Ramos (cell line): ENCODE results near the gene CHRNA9.
"Not testable (repeated sequence)": the region's sequence is repeated elsewhere in the genome, so short reads cannot be mapped to it uniquely, and the experiment has no call there.

Source experiments
- in situ Hi-C: fragments of 300-500 bp; cut with MboI; formaldehyde crosslinking; loops from one replicate; pipeline ENCODE4 v1.14.3; 2022; ENCODE audit warnings: low sequenced_read_pairs; ENCODE audit not compliant: unreplicated experiment

The CHRNA9 gene, protein sequence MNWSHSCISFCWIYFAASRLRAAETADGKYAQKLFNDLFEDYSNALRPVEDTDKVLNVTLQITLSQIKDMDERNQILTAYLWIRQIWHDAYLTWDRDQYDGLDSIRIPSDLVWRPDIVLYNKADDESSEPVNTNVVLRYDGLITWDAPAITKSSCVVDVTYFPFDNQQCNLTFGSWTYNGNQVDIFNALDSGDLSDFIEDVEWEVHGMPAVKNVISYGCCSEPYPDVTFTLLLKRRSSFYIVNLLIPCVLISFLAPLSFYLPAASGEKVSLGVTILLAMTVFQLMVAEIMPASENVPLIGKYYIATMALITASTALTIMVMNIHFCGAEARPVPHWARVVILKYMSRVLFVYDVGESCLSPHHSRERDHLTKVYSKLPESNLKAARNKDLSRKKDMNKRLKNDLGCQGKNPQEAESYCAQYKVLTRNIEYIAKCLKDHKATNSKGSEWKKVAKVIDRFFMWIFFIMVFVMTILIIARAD

DNA sequence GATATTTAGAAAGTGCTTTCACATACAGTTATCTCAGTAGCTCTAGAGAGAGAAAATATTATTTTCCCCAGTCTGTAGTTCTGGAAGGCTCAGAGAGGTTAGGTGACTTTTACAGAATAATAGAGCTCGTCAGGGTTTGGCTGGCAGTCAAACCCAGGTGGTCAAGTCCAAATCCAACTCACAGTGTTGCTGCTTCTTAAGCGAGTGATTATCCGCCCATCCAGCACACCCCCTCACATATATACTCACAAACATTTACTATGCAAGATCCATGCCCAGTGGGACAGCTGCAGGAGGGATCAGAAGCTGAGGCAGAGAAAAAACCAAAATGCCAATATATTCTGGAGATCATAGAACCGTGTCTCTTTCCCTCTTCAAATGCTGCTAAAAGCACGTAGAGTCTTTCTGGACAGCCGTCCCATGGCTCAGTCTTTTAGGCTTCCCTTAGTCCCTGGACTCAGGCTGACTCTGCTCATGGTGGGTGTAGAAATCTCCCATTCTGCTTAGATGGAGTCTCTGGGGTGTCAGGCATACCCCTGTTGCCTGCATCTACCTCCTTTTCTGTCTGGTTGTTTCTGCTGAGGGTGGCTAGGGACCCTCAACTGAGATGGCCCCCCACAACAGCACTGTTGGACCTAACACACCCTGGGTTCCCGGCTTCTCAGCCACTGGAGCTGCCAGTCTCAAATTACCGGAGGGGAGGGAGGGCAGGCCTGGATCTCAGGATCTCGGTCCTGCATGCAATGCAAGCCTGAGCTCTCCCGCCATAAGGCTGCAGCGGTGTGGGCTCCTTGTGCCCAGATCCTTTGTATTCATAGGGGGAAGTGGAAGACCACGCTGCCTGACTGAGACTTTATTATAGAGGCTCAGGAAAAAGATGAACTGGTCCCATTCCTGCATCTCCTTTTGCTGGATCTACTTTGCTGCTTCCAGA is at the start of gene CHRNA9:
CHRNA9 (plus strand) TSS at position 743 of the 934 bp plus-strand sequence; CDS start at position 878, 135 bp downstream.
- in situ Hi-C loops = loop anchor here (25.0 kb wide), 1 partner anchor 648 kb away; the partner anchor contains the start of gene UBE2K

DNA sequence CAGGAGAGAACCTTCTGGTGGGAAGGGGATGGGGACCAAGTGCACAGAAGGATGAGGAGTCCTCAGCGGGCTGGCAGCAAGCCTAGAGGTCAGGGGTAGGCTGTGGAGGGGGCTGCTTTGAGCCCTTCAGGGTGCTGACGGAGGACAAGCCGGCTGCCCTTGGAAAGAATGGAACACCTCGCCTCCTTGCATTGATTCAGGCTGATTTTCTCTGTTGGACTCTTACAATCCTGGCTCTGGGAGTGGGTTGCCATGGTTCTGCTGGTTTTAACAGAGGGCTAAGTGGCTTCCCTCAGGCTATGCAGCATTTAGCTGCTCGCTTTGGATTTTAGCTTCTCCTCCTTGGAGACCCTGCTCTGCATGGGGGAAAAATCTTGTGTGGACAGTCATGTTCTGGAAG is 49.4 kb upstream of the CHRNA9 start:
- in situ Hi-C loops = no loop called here

DNA sequence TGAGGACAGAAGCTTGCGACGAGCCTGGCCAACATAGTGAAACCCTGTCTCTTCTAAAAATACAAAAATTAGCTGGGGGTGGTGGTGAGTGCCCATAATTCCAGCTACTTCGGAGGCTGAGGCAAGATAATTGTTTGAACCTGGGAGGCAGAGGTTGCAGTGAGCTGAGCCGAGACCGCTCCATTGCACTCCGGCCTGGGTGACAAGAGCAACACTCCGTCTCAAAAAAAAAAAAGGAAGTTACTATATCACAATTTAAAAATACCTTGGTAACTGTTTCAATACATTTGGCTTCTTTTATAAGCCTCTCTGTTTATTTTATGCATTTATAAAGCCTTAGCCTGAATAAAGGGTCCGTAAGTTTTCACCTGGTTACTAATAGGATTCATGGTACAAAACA is 46.6 kb upstream of the CHRNA9 start:
- in situ Hi-C loops = no loop called here

DNA sequence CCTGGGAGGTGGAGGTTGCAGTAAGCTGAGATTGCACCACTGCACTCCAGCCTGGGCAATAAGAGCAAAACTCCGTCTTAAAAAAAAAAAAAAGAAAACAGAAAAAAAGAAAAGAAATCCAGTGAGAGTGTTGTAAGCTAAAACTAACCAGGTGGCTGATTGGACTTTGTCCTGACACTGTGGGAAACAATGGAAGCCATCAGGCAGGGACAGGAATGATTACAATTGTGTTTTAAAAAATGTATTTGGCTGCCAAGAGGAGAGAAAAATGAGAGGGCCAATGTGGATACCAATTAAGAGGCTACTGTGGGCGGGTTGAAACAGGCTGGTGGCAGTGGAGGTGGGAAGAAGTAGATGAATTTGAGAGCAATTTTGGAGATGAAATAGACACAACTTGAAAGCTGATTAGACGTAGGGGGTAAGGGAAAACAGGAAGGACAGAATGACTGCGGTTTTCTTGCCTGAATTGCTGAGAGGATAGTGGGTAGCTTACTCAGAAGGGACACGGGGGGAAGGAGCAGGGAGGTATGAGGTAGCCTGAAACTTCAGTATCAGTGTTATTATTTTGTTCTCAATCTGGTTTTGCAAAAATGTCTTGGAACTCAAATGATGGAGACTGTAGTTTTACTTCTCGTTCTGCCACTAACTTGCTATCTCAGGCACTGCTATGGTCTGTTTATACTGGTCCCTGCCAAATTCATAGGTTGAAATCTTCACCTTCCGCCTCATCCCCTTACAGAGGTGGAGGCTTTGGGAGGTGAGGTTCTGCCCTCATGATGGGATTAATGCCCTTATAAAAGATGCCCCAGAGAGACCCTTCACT is 45.6 kb upstream of the CHRNA9 start:
- in situ Hi-C loops = no loop called here

DNA sequence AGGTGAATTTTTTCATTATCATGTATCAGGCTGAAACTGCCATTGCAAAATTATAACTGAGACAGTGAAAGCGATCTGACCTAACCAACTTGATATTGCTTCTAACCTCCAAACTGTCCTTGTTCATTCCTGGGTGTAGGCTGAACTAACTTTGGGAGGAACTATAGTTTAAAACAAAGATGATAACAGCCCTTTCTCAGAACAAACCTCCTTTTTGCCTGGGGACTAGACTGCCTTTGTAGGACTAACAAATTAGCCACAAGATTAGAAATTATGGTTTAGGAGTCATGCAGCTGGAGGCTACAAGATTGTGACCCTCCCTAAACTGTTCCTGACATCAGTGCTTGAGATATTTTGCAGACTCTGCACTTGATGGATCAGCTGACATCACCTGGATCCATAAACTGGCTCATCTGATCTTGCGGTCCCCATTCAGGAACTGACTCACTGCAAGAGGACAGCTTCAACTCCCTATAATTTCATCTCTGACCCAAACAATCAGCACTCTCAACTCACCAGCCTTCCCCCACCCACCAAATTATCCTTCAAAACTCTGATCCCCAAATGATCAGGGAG is 44.4 kb upstream of the CHRNA9 start:
- in situ Hi-C loops = not testable (repeated sequence)

DNA sequence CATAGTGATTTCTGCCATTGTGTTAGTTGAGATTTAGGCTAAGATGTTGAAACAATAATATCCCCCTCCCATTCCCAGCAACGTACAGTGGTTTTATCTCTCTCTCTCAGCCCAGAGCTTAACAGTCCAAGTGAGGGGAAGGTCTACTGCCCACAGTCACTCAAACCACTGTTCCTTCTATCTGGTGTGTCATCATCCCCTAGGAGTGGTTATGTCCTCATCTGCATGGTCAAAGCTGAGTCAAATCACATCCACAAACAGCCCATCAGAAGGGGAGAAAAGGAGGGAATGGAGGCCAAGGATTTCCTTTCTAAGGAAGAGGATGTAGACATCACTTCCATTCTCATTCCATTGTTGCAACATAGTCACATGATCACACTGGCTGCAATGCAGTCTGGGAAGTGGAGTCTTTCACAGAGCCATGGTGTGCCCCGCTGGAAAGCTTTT is 42.8 kb upstream of the CHRNA9 start:
- in situ Hi-C loops = no loop called here

DNA sequence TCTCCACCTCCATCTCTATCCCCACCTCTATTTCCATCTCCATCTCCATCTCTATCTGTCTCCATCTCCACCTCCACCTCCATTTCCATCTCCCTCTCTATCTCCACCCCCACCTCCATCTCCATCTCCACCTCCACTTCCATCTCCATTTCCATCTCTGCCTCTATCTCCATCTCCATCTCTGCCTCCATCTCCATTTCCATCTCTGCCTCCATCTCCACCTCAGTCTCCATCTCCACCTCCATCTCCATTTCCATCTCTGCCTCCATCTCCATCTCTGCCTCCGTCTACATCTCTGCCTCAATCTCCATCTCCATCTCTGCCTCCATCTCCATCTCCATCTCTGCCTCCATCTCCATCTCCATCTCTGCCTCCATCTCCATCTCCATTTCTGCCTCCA is 40.8 kb upstream of the CHRNA9 start:
- in situ Hi-C loops = no loop called here

DNA sequence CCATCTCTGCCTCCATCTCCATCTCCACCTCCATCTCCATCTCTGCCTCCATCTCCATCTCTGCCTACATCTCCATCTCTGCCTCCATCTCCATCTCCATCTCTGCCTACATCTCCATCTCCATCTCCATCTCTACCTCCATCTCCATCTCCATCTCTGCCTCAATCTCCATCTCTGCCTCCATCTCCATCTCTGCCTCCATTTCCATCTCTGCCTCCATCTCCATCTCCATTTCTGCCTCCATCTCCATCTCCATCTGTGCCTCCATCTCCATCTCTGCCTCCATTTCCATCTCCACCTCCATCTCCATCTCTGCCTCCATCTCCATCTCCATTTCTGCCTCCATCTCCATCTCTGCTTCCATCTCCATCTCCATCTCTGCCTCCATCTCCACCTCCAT is 40.1 kb upstream of the CHRNA9 start:
- in situ Hi-C loops = not testable (repeated sequence)

DNA sequence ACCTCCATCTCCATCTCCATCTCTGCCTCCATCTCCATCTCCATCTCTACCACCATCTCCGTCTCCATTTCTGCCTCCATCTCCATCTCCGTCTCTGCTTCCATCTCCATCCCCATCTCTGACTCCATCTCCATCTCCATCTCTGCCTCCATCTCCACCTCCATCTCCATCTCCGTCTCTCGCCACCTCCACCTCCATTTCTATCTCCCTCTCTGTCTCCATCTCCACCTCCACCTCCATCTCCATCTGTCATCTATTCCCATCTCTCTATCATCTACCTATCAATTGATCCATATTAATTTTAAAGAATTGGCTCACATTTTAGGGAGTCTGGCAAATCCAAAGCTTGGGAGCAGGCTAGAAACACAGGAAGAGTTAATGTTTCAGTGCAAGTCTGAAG is 39.6 kb upstream of the CHRNA9 start:
- in situ Hi-C loops = no loop called here

DNA sequence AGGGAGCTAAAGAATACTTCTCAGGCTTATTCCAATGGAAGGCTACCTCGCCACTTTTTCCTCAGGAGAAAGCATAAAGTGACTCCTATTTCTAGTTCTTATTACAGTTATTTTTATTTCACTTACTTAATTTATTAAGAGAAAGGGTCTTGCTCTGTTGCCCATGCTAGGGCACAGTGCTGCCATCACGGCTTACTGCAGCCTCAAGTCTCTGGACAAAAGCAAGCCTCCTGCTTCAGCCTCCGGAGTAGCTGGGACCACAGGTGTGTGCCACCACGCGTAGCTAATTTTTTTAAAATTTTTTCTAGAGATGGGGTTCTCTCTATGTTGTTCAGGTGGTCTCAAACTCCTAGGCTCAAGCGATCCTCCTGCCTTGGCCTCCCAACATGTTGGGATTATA is 36.0 kb upstream of the CHRNA9 start:
- in situ Hi-C loops = no loop called here

DNA sequence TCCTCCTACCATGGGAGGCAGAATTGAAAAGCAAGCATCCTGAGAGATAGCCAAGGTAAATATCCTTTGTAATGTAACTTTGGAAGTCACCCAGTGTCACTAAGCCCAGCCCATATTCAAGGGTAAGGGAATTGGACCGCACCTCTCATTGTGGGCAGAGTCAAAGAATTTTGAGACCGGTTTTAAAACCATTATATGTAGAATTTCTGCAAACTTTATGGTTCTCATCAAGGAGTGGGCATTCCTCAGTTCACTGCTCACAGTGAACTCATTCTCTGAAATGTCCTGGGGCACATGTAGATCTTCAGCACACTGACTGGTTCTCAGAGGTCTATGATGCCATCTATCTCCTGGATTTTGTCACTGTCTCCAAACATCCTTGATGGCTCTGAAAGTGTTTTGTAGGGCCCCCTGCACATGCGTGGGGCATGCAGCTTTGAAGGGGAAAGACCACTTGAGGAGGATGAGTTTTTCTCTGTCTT is 35.3 kb upstream of the CHRNA9 start:
- in situ Hi-C loops = loop anchor here (10.0 kb wide), 1 partner anchor 695 kb away; no protein-coding TSS in a partner anchor

DNA sequence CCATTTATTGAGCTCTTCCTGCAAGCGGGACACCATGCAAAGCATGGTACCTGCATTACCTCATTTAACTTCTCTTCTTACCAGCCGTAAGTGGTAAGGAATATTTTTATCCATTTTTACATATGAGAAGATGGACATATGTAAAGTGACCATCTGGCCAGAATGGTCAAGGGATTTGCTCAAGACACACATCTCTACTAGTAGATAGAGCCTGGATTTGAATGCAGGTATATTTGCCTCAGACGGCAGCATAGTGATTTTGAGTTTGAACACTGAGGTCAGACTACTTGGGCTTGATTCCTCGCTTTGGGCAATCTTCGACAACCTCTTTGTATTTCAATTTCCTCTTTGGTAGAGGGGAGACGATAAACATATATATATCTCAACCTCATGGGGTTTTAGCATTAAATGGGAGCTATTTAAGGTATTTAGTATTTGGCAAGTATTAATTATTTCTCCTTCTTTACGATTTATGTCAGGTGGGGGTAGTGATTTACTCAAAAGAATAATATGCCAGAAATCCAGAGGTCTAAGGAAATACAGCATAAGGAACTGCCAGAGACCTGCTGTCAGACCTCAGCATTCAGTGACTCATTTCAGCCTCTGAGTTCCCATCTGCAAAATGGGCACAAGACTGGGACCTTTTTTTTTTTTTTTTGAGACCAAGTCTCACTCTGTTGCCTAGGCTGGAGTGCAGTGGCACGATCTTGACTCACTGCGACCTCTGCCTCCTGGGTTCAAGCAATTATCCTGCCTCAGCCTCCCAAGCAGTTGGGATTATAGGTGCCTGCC is 34.6 kb upstream of the CHRNA9 start:
- in situ Hi-C loops = loop anchor here (10.0 kb wide), 1 partner anchor 694 kb away; no protein-coding TSS in a partner anchor

DNA sequence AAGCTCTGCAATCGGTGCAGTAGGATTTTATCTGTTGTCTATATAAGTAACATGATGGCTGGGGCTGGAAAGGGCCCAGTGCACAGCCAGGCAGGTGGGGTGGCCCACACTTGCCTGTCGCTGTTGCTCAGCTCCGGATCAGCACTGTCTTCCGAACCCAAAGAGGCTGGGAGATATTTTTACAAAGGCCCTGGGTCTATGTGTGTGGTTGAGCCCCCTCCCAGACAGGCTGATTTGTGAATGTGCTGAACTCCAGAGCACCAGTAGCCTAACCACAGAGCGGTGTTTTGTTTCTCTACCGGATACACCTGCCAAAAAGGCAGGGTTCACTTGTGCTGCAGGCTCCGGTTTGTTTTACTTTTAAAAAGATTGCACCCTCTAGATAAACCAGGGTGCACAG is 33.5 kb upstream of the CHRNA9 start:
- in situ Hi-C loops = loop anchor here (10.0 kb wide), 1 partner anchor 693 kb away; no protein-coding TSS in a partner anchor

DNA sequence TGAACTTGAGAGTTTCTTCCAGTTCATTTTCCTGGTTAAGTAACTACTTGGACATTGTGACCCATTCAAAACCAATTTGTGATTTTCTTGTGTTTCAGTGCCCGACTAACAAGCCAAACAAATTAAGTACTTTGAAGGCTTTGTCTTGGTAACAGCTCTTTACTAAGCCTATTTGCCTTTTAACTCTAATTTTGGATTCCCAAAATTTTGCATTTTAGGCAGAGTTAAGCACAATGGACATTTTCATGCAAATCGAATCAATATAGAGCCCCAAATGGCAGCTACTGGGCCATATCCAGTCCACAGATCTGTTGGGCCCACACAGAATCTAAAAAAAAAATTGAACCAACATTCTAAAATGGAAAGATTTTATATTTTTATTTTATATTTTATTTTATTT is 31.4 kb upstream of the CHRNA9 start:
- in situ Hi-C loops = loop anchor here (10.0 kb wide), 1 partner anchor 691 kb away; no protein-coding TSS in a partner anchor

DNA sequence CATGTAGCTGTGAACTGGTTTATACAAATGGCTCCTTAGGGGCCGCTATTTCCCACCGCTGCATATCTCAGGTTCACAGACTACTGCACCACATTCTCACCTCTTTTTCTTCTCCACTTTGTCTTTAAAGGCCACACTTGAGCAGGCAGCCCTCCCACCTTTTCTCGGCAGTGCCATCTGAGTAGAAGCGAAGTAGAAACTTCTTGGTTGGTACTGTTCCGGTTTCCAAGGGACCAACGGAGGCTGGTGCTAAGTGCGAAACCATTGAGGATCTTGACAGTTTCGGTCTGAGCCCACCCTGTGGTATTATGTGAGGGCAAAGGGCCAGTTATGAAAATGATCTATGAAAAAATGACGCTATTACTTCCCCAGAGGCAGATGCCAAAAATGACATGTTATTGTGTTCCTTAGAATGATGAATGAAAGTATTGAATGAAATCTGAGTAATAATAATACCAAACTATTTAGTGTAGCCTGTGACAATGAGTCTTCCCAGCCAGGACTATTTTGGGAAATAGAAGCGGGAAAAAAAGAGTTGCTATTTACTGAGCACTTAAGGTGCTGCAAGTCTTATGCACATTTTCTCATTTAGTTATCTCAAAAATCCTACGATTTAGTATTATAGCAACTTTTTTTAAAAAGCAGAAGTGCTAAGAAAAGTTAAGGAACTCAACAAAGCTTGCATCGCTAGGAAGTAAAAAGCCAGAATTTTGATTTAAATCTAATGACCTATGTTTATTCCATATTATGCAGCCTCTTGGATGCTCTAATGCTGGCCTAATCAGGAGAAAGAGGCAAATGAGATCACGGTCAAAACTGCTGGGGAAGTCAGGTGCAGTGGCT is 29.6 kb upstream of the CHRNA9 start:
- in situ Hi-C loops = loop anchor here (5.0 to 10.0 kb wide), 2 partner anchors 108 to 689 kb away; partner anchors contain the start of gene RHOH

DNA sequence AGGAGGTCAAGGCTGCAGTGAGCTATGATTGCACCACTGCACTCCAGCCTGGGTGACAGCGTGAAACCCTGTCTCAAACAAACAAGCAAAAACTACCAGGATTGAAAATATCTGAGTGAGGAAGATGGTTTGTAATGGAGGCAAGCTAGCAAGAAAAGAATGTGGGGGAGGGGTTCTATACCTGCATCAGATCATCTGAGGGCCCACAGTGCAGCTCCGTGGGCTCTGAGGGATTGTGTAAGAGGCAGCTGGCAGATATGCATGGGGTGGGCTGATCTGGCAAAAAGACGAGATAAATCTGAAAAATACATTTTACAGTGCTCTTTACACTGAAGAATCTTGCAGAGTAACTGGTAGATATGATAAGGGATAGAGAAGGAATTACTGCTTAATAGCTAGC is 28.9 kb upstream of the CHRNA9 start:
- in situ Hi-C loops = loop anchor here (5.0 to 10.0 kb wide), 2 partner anchors 109 to 689 kb away; partner anchors contain the start of gene RHOH

DNA sequence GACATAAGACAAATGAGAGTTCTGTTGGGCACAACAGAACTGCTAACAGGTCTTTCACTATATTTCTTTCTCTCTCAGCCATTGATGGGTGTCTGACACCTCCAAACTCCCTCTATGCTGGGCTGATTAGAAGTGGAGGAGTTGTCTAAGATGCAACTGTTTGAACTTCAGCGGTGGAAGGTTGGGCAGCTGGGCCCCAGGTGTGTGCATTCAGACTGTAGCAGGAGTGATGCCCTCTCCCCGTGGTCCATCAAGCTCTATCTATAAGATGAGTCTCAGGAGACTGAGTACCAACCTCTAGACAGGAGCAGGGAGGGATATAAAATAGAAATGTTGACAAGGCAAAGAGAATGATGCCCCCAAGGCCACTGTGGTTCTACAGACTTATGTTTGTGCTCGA is 28.2 kb upstream of the CHRNA9 start:
- in situ Hi-C loops = loop anchor here (5.0 to 10.0 kb wide), 2 partner anchors 110 to 688 kb away; partner anchors contain the start of gene RHOH
